Measurements from ENCODE around the gene IKZF1. TPM values are rescaled to one million over a fixed set of nuclear protein-coding genes. Genes with fewer than 3 reads are reported as not detected.

Gene IKZF1
- total and polyA plus RNA-seq, 9 of the 15 experiments (the other 6 are each of a cell fraction or from before 2014, with no cell fraction given) = 12.6 to 85.3 (median 44.7) TPM

- TF ChIP-seq, protein P1, sequence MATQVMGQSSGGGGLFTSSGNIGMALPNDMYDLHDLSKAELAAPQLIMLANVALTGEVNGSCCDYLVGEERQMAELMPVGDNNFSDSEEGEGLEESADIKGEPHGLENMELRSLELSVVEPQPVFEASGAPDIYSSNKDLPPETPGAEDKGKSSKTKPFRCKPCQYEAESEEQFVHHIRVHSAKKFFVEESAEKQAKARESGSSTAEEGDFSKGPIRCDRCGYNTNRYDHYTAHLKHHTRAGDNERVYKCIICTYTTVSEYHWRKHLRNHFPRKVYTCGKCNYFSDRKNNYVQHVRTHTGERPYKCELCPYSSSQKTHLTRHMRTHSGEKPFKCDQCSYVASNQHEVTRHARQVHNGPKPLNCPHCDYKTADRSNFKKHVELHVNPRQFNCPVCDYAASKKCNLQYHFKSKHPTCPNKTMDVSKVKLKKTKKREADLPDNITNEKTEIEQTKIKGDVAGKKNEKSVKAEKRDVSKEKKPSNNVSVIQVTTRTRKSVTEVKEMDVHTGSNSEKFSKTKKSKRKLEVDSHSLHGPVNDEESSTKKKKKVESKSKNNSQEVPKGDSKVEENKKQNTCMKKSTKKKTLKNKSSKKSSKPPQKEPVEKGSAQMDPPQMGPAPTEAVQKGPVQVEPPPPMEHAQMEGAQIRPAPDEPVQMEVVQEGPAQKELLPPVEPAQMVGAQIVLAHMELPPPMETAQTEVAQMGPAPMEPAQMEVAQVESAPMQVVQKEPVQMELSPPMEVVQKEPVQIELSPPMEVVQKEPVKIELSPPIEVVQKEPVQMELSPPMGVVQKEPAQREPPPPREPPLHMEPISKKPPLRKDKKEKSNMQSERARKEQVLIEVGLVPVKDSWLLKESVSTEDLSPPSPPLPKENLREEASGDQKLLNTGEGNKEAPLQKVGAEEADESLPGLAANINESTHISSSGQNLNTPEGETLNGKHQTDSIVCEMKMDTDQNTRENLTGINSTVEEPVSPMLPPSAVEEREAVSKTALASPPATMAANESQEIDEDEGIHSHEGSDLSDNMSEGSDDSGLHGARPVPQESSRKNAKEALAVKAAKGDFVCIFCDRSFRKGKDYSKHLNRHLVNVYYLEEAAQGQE (IDR thresholded peaks at IDR 0.05; ENCODE audit: borderline replicate concordance) = peak; percentile 18; the same call in 1 of the 2 replicates
- TF ChIP-seq, protein P1 (CRISPR knock-in tag; IDR thresholded peaks at IDR 0.05; ENCODE audit: low read depth) = no peak
- TF ChIP-seq, protein P2, sequence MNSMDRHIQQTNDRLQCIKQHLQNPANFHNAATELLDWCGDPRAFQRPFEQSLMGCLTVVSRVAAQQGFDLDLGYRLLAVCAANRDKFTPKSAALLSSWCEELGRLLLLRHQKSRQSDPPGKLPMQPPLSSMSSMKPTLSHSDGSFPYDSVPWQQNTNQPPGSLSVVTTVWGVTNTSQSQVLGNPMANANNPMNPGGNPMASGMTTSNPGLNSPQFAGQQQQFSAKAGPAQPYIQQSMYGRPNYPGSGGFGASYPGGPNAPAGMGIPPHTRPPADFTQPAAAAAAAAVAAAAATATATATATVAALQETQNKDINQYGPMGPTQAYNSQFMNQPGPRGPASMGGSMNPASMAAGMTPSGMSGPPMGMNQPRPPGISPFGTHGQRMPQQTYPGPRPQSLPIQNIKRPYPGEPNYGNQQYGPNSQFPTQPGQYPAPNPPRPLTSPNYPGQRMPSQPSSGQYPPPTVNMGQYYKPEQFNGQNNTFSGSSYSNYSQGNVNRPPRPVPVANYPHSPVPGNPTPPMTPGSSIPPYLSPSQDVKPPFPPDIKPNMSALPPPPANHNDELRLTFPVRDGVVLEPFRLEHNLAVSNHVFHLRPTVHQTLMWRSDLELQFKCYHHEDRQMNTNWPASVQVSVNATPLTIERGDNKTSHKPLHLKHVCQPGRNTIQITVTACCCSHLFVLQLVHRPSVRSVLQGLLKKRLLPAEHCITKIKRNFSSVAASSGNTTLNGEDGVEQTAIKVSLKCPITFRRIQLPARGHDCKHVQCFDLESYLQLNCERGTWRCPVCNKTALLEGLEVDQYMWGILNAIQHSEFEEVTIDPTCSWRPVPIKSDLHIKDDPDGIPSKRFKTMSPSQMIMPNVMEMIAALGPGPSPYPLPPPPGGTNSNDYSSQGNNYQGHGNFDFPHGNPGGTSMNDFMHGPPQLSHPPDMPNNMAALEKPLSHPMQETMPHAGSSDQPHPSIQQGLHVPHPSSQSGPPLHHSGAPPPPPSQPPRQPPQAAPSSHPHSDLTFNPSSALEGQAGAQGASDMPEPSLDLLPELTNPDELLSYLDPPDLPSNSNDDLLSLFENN (IDR thresholded peaks at IDR 0.05; ENCODE audit: low read depth in 2 of 2, low read length in 2 of 2) = no peak
- TF ChIP-seq ZKSCAN8 (CRISPR knock-in tag; IDR thresholded peaks at IDR 0.05) = no peak
- TF ChIP-seq, protein P3, sequence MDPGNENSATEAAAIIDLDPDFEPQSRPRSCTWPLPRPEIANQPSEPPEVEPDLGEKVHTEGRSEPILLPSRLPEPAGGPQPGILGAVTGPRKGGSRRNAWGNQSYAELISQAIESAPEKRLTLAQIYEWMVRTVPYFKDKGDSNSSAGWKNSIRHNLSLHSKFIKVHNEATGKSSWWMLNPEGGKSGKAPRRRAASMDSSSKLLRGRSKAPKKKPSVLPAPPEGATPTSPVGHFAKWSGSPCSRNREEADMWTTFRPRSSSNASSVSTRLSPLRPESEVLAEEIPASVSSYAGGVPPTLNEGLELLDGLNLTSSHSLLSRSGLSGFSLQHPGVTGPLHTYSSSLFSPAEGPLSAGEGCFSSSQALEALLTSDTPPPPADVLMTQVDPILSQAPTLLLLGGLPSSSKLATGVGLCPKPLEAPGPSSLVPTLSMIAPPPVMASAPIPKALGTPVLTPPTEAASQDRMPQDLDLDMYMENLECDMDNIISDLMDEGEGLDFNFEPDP (CRISPR knock-in tag; IDR thresholded peaks at IDR 0.05) = no peak
- peak; percentile 83 for TF ChIP-seq SMARCA4 (IDR thresholded peaks at IDR 0.05)
- TF ChIP-seq ZFPM2 (CRISPR knock-in tag; IDR thresholded peaks at IDR 0.05) = peak; percentile 73; the same call in 1 of the 2 replicates
- peak; percentile 77; the same call in 1 of the 2 replicates for TF ChIP-seq MTA1 (IDR thresholded peaks at IDR 0.05; ENCODE audit: borderline replicate concordance)
- peak; percentile 72; the same call in 1 of the 2 replicates for TF ChIP-seq TEAD4 (IDR thresholded peaks at IDR 0.05; ENCODE audit: low read length)
- TF ChIP-seq TEAD4 (CRISPR knock-in tag; IDR thresholded peaks at IDR 0.05; ENCODE audit: borderline replicate concordance) = no peak
- peak; percentile 22 for TF ChIP-seq NEUROD1 (IDR thresholded peaks at IDR 0.05; ENCODE audit: borderline replicate concordance, low read depth, low read length, partially characterized antibody)
- TF ChIP-seq, protein P4, sequence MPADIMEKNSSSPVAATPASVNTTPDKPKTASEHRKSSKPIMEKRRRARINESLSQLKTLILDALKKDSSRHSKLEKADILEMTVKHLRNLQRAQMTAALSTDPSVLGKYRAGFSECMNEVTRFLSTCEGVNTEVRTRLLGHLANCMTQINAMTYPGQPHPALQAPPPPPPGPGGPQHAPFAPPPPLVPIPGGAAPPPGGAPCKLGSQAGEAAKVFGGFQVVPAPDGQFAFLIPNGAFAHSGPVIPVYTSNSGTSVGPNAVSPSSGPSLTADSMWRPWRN (IDR thresholded peaks at IDR 0.05; ENCODE audit: low read depth) = peak; percentile 46; the same call in 1 of the 2 replicates
These were observed 28.7 kb downstream of the IKZF1 start (continued) for GRCh38 chr7:50333221-50333651.
